ENCODE results near the gene BDKRB1.

BDKRB1 gene

DNA sequence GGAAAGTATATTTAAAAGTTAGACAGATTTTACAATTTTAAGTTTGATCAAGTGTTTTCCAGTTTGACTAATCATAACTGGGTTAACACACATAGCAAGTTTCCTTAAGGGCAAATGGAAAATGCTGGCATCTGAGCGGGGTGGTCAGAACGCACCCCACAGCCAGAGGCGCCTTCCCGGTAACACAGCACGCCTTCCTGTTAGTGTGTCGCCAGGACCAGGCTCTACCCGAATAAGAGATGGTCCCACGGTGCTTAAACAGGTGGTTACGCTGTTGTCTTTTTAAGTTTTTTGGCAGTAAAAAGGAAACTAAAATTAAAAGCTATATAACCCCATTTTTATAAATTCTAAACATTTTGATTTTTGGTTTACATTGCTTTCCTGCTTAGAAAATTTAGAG lies 28.0 kb downstream of the BDKRB1 start:
- DNase-seq = no peak

- DNase-seq = no peak
These were observed 28.4 kb downstream of the BDKRB1 start for GRCh38 chr14:96284430-96284829.

GRCh38 chr14:96285667-96286066 lies 29.7 kb downstream of the BDKRB1 start:
- DNase-seq = no peak

DNA sequence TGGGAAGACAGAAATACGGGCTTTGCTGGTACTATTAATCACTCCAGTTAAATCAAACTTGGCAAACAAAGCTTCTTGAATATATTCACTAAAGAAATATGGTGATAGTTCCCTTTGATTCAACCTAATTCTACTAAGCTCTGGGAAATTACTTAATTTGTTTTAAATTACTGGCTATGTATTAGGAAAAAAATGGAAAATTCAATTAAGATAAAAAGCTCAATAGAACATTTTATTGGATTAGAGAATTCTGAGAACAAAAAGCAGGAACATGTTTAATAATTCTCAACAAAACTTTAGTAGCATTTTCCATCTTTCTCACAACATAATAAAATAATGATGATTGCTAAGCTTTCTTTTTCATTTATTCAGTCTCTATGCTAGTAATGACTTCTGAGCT lies 30.2 kb downstream of the BDKRB1 start:
- DNase-seq = no peak

DNA sequence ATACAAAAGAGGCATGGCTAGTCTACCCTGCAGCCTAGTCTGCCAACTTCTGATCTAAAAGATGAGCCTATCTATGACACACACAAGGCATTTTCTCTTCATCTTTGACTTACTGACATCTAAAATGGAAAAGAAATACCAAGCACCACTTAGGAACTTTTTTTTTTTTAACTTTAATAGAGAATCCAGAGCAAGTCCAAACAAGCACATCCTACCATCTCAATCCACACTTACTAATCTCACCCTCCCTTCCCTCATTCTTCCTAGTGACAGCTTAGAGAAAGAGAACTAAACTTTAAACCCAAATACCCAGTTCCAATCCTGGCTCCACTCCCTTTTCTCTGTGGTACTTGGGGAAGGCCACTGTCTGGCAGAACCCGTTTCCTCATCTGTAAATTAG lies 31.8 kb downstream of the BDKRB1 start:
- no peak for DNase-seq

DNA sequence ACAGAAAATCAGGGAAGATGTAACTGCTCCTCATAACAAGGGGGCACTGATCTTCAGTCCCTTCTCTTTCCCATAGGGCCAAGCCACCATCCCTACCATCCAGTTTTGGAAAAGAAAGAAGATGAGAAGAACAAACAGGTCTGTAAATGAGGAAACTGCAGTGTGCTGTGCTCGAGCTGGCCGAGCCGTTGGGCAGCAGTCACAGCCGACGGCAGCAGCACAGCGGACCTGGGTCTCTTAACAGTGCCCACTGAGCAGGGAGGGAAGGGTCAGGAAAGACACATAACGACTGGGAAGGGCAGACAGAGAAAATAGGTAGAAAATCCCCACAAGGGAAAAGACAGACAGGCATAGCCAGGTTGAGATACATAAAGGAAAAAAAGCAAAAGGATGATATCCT lies 38.2 kb downstream of the BDKRB1 start:
- no peak for DNase-seq

- peak; percentile 16 for DNase-seq
These were observed 41.0 kb downstream of the BDKRB1 start for GRCh38 chr14:96297000-96297399.

GRCh38 chr14:96297997-96298515 lies 42.0 kb downstream of the BDKRB1 start:
- no peak for DNase-seq

- no peak for DNase-seq
These were observed 43.4 kb downstream of the BDKRB1 start for GRCh38 chr14:96299441-96299840.

GRCh38 chr14:96303981-96304380 lies 48.0 kb downstream of the BDKRB1 start:
- DNase-seq = no peak

- DNase-seq = no peak
These were observed 48.9 kb downstream of the BDKRB1 start for GRCh38 chr14:96304956-96305355.

- DNase-seq = no peak
These were observed 51.4 kb downstream of the BDKRB1 start for GRCh38 chr14:96307434-96307833.

- DNase-seq = no peak
These were observed 53.3 kb downstream of the BDKRB1 start for GRCh38 chr14:96309133-96309895.

DNA sequence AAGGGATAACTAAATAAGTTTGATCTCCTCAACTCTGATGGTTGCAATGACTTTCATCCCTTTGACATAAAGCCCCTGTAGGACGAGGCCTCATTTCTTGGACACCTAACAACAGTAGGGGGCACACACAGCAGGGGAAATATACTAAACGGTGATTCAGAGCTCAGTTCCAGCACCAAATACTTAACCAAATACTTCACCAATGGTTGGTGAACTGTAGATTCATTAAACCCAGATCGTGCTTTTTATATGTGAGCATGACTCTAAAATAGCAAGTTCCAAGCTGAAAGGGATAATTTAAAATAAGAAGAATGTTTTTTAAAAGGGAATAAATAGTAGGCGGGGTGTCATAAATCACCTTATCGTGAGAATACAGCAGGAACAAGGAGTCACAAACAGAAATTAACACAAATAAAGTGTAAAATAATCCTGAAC lies 53.9 kb downstream of the BDKRB1 start:
- no peak for DNase-seq

DNA sequence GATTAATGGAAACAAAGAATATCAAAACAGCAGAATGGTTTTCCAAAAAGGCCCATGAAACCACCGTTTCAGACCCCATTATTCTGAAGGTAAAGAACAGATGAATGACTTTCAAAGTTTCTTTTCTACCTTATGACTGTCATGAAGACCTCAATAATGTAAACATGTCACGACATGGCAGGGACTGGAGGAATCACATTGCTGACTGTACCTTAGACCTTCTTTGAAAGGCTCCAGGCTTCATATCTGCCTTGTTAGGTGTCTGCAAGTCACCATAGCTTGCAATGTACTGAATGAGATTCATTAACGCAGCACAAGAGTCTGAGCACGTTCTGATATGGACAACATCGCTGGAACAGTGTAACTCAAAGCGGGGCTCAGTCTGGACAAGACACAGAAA lies 54.9 kb downstream of the BDKRB1 start:
- no peak for DNase-seq

Data from NCI-H446 treated with DMSO at 0.1 percent for 48 hours (cell line).